ENCODE measurements around the gene NUDT3. TPM values are rescaled to one million over a fixed set of nuclear protein-coding genes. Genes with fewer than 3 reads are reported as not detected.
"Not testable (repeated sequence)": the region's sequence is repeated elsewhere in the genome, so short reads cannot be mapped to it uniquely, and the experiment has no call there.

The NUDT3 gene
- total RNA-seq, 4 donors from 2014 or later, result 17.3 to 28.1 (median 20.6) TPM

- TF ChIP-seq POLR2A (IDR thresholded peaks at IDR 0.05) (no peak), CTCF (IDR thresholded peaks at IDR 0.05) (no peak)
- Histone ChIP-seq H3K4me3 (no peak overlapping the region), H3K27ac (no peak overlapping the region), H3K4me1 (no peaks in the 10 kb centered on the region), H3K27me3 (no peaks in the 10 kb centered on the region), H3K36me3 (no peaks in the 10 kb centered on the region), H3K9me3 (no peaks in the 10 kb centered on the region)
- no peak for DNase-seq
Observed at GRCh38 chr6:34374508-34374907, 18.0 kb downstream of the NUDT3 start.

GRCh38 chr6:34374069-34374468, 18.4 kb downstream of the NUDT3 start:
- TF ChIP-seq CTCF (IDR thresholded peaks at IDR 0.05), result no peak
- TF ChIP-seq POLR2A (IDR thresholded peaks at IDR 0.05), result no peak
- no peaks in the 10 kb centered on the region for H3K27me3 ChIP-seq
- DNase-seq, result no peak
- H3K27ac ChIP-seq, result no peak overlapping the region
- no peaks in the 10 kb centered on the region for H3K9me3 ChIP-seq
- H3K36me3 ChIP-seq, result no peaks in the 10 kb centered on the region
- no peak overlapping the region for H3K4me3 ChIP-seq
- no peaks in the 10 kb centered on the region for H3K4me1 ChIP-seq

- no peak overlapping the region for H3K4me3 ChIP-seq
- DNase-seq, result no peak
- no peak overlapping the region for H3K27ac ChIP-seq
- no peaks in the 10 kb centered on the region for H3K9me3 ChIP-seq
- H3K27me3 ChIP-seq, result no peaks in the 10 kb centered on the region
- H3K4me1 ChIP-seq, result no peaks in the 10 kb centered on the region
- no peaks in the 10 kb centered on the region for H3K36me3 ChIP-seq
- TF ChIP-seq CTCF (IDR thresholded peaks at IDR 0.05) (no peak), POLR2A (IDR thresholded peaks at IDR 0.05) (no peak)
Observed at GRCh38 chr6:34373511-34373910, 19.0 kb downstream of the NUDT3 start.

GRCh38 chr6:34371865-34372264, 20.6 kb downstream of the NUDT3 start:
- not testable (repeated sequence) for H3K27me3 ChIP-seq, H3K36me3 ChIP-seq, DNase-seq, H3K27ac ChIP-seq, H3K9me3 ChIP-seq, H3K4me1 ChIP-seq, H3K4me3 ChIP-seq

GRCh38 chr6:34370361-34370760, 22.1 kb downstream of the NUDT3 start:
- no peak overlapping the region for H3K4me3 ChIP-seq
- no peaks in the 10 kb centered on the region for H3K36me3 ChIP-seq
- H3K27ac ChIP-seq, result no peak overlapping the region
- no peaks in the 10 kb centered on the region for H3K4me1 ChIP-seq
- no peak for DNase-seq
- H3K27me3 ChIP-seq, result no peaks in the 10 kb centered on the region
- H3K9me3 ChIP-seq, result no peaks in the 10 kb centered on the region
- TF ChIP-seq CTCF (IDR thresholded peaks at IDR 0.05), result no peak
- TF ChIP-seq POLR2A (IDR thresholded peaks at IDR 0.05), result no peak

- TF ChIP-seq POLR2A (IDR thresholded peaks at IDR 0.05) (no peak), CTCF (IDR thresholded peaks at IDR 0.05) (no peak)
- no peak overlapping the region for H3K27ac ChIP-seq
Observed at GRCh38 chr6:34369385-34369784, 23.1 kb downstream of the NUDT3 start.

More at GRCh38 chr6:34369385-34369784, 23.1 kb downstream of the NUDT3 start:
- Histone ChIP-seq H3K9me3 (no peaks in the 10 kb centered on the region), H3K4me3 (no peak overlapping the region), H3K36me3 (no peaks in the 10 kb centered on the region), H3K27me3 (no peaks in the 10 kb centered on the region), H3K4me1 (no peaks in the 10 kb centered on the region)
- DNase-seq, result no peak
